ENCODE data around the gene WNK2. TPM values are rescaled to one million over a fixed set of nuclear protein-coding genes. Genes with fewer than 3 reads are reported as not detected.

Gene WNK2
- total and polyA plus RNA-seq, 2 of the 4 experiments (the other 2 are of a cell fraction), result not detected

DNA sequence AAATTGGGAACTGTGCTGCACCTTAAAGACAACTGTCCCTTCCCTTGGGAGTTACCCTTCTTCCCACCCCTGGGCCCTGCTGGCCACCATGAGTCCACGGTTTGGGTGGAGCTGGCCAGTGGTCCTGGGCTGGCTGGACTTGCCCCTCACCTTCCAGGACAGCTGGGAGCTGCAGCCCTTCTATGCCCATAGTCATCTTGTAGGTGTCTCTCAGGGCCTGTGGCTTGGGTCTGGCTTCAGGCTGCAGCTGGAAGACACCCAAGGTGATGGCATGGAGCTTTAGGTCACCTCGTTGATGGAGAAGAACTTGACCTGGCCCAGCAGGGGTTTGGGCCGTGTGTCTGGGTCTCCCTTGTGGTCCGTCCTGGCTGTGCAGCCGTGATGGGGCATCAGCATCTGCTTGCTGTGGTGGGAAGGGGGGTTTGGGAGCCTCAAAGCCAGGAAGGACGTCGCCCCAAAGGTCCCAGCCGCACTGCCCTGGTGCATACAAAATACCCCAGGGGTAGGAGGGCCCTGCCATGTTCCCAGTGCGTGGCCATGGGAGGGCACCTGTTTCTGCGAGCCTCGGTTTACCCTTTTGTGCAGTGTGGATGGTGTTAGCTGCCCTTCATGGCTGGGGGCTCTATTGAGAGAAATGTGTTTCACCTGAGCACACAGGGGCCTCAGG lies 8.9 kb downstream of the WNK2 start:
- Histone ChIP-seq H4K20me1 (ENCODE audit: insufficient read depth, low read length) (no peaks in the 10 kb centered on the region), H3K23ac (ENCODE audit: low read depth, low read length) (no peak overlapping the region), H3K27me3 (ENCODE audit: control insufficient read depth, insufficient read depth, low read length) (peaks cover 25% of the 10 kb centered on the region), H2BK15ac (ENCODE audit: low read depth, low read length) (no peak overlapping the region), H2BK120ac (ENCODE audit: low read depth, low read length) (no peak overlapping the region), H4K91ac (ENCODE audit: insufficient read depth, low read depth, low read length) (no peak overlapping the region), H3K9me3 (ENCODE audit: control insufficient read depth, insufficient read depth, low read length) (peaks cover 3% of the 10 kb centered on the region; the same call in 1 of the 2 replicates), H4K8ac (ENCODE audit: low read depth in 2 of 2, low read length in 2 of 2) (no peak overlapping the region), H2AK5ac (ENCODE audit: low read depth, low read length) (no peak overlapping the region), H3K79me1 (ENCODE audit: low read depth in 1 of 2, low read length in 2 of 2) (no peaks in the 10 kb centered on the region), H4K5ac (ENCODE audit: low read depth, low read length) (no peak overlapping the region), H3K9me1 (ENCODE audit: insufficient read depth, low read length) (no peaks in the 10 kb centered on the region), H3K4ac (ENCODE audit: low read depth, low read length) (no peak overlapping the region), H2AFZ (replicated peaks; ENCODE audit: low read length, poor library complexity) (no peak overlapping the region), H2BK20ac (ENCODE audit: low read depth, low read length) (no peak overlapping the region), H3K4me3 (ENCODE audit: insufficient read depth, low read depth, low read length) (no peak overlapping the region), H3K4me2 (ENCODE audit: low read depth, low read length) (no peak overlapping the region), H3K14ac (replicated peaks; ENCODE audit: low read depth, low read length) (no peak overlapping the region), H2BK5ac (ENCODE audit: low read depth, low read length, poor library complexity, severe bottlenecking) (no peak overlapping the region), H3K56ac (ENCODE audit: extremely low read depth, insufficient read depth, low read length) (no peak overlapping the region), H3K4me1 (ENCODE audit: control insufficient read depth, insufficient read depth, low read length) (no peaks in the 10 kb centered on the region), H3K9ac (ENCODE audit: low read depth, low read length) (no peak overlapping the region), H3K18ac (ENCODE audit: low read depth, low read length) (no peak overlapping the region), H2AK9ac (replicated peaks; ENCODE audit: low read depth, low read length, poor library complexity) (no peak overlapping the region), H3K36me3 (ENCODE audit: control insufficient read depth, insufficient read depth, low read length) (no peaks in the 10 kb centered on the region), H3K27ac (ENCODE audit: insufficient read depth, low read length) (no peak overlapping the region)
- dilution Hi-C loops (cut with HindIII; ENCODE audit: low sequenced_read_pairs, unreplicated experiment), result no loop called here
- no CpG with 5 or more reads among the region's 11 CpGs for WGBS, 2 experiments (ENCODE audit: extremely low coverage in 2 of 2, insufficient read length in 1 of 2)
- no TSS peak for BruUV-seq (replicated peaks)
- in situ Hi-C loops (cut with MboI; ENCODE audit: low sequenced_read_pairs), result no loop called here
- POLR2A ChIA-PET (ENCODE audit: unreplicated experiment), result no interaction called here
- CTCF ChIA-PET, result no interaction called here
- ATAC-seq (ENCODE audit: low read depth) (no peak), DNase-seq (no peak)
- intact Hi-C loops (cut with micrococcal nuclease), result no loop called here
- TF ChIP-seq CHD1 (IDR thresholded peaks at IDR 0.05; ENCODE audit: low read depth, low read length) (no peak), NFE2L2 (IDR thresholded peaks at IDR 0.05; ENCODE audit: low read depth, low read length) (no peak), POLR2A (IDR thresholded peaks at IDR 0.05; ENCODE audit: low read depth, low read length) (no peak), SMC3 (IDR thresholded peaks at IDR 0.05; ENCODE audit: low read depth, low read length) (no peak), BHLHE40 (IDR thresholded peaks at IDR 0.05; ENCODE audit: low read depth, low read length) (no peak), RFX5 (IDR thresholded peaks at IDR 0.05; ENCODE audit: low read depth, low read length) (no peak), FOS (IDR thresholded peaks at IDR 0.05; ENCODE audit: low read depth, low read length) (no peak), RCOR1 (IDR thresholded peaks at IDR 0.05; ENCODE audit: insufficient replicate concordance, low read length) (no peak), MAZ (IDR thresholded peaks at IDR 0.05; ENCODE audit: borderline replicate concordance, low read depth, low read length) (no peak), RAD21 (IDR thresholded peaks at IDR 0.05; ENCODE audit: low read length) (no peak), CEBPB (IDR thresholded peaks at IDR 0.05; ENCODE audit: low read depth, low read length) (no peak), MXI1 (IDR thresholded peaks at IDR 0.05; ENCODE audit: borderline replicate concordance, low read depth, low read length) (no peak), MAFK (IDR thresholded peaks at IDR 0.05; ENCODE audit: low read depth, low read length) (no peak)
- TF ChIP-seq, protein P1, sequence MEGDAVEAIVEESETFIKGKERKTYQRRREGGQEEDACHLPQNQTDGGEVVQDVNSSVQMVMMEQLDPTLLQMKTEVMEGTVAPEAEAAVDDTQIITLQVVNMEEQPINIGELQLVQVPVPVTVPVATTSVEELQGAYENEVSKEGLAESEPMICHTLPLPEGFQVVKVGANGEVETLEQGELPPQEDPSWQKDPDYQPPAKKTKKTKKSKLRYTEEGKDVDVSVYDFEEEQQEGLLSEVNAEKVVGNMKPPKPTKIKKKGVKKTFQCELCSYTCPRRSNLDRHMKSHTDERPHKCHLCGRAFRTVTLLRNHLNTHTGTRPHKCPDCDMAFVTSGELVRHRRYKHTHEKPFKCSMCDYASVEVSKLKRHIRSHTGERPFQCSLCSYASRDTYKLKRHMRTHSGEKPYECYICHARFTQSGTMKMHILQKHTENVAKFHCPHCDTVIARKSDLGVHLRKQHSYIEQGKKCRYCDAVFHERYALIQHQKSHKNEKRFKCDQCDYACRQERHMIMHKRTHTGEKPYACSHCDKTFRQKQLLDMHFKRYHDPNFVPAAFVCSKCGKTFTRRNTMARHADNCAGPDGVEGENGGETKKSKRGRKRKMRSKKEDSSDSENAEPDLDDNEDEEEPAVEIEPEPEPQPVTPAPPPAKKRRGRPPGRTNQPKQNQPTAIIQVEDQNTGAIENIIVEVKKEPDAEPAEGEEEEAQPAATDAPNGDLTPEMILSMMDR (conservative IDR thresholded peaks at IDR 0.05; ENCODE audit: low read depth, low read length), result no peak
- TF ChIP-seq, protein P2, sequence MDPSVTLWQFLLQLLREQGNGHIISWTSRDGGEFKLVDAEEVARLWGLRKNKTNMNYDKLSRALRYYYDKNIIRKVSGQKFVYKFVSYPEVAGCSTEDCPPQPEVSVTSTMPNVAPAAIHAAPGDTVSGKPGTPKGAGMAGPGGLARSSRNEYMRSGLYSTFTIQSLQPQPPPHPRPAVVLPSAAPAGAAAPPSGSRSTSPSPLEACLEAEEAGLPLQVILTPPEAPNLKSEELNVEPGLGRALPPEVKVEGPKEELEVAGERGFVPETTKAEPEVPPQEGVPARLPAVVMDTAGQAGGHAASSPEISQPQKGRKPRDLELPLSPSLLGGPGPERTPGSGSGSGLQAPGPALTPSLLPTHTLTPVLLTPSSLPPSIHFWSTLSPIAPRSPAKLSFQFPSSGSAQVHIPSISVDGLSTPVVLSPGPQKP (IDR thresholded peaks at IDR 0.05; ENCODE audit: borderline replicate concordance, low read depth, low read length), result no peak
- TF ChIP-seq, protein P3, sequence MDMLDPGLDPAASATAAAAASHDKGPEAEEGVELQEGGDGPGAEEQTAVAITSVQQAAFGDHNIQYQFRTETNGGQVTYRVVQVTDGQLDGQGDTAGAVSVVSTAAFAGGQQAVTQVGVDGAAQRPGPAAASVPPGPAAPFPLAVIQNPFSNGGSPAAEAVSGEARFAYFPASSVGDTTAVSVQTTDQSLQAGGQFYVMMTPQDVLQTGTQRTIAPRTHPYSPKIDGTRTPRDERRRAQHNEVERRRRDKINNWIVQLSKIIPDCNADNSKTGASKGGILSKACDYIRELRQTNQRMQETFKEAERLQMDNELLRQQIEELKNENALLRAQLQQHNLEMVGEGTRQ (IDR thresholded peaks at IDR 0.05; ENCODE audit: low read depth, low read length), result no peak

Data from IMR-90 (cell line).